Mesenchymal stem cell (in vitro differentiated cells and primary cell): ENCODE data around the gene SEPTIN5.

Experiments used
- DNase-seq: peaks from one replicate; pipeline ENCODE4 v3.0.0-alpha.2; 2013
- H2AFZ ChIP-seq: one replicate; pipeline ENCODE4 v1.6.1; 2013; ENCODE audit warnings: low read depth, mild to moderate bottlenecking, control low read depth, inconsistent platforms, low read length, moderate library complexity
- H2AK5ac ChIP-seq: 2 replicates; pipeline ENCODE4 v1.6.1; 2013; ENCODE audit warnings: low read length, moderate library complexity, mild to moderate bottlenecking, inconsistent platforms; ENCODE audit not compliant: severe bottlenecking
- H2BK120ac ChIP-seq: one replicate; pipeline ENCODE4 v1.6.1; 2013; ENCODE audit warnings: low read depth, mild to moderate bottlenecking, inconsistent platforms, low read length, moderate library complexity
- H2BK12ac ChIP-seq, 2 experiments: one replicate each; pipeline ENCODE4 v1.6.1; 2013; ENCODE audit warnings: inconsistent platforms in 2 of 2, low read length in 2 of 2, mild to moderate bottlenecking in 2 of 2, moderate library complexity in 2 of 2, control low read depth in 1 of 2
- H2BK15ac ChIP-seq: one replicate; pipeline ENCODE4 v1.6.1; 2013; ENCODE audit warnings: mild to moderate bottlenecking, low read depth, inconsistent platforms; ENCODE audit not compliant: poor library complexity, severe bottlenecking
- H2BK5ac ChIP-seq: 2 replicates; pipeline ENCODE4 v1.6.1; 2013; ENCODE audit warnings: low read depth, mild to moderate bottlenecking, low read length, control low read depth, inconsistent platforms; ENCODE audit not compliant: poor library complexity, severe bottlenecking
- H3K14ac ChIP-seq, 2 experiments: one replicate each; pipeline ENCODE4 v1.6.1; 2013; ENCODE audit warnings: inconsistent platforms in 2 of 2, low read length in 2 of 2, control low read depth in 1 of 2, mild to moderate bottlenecking in 1 of 2, moderate library complexity in 1 of 2
- H3K18ac ChIP-seq, 2 experiments: one replicate each; pipeline ENCODE4 v1.6.1; 2013; ENCODE audit warnings: inconsistent platforms in 2 of 2, low read length in 2 of 2, control low read depth in 1 of 2, low read depth in 1 of 2, mild to moderate bottlenecking in 1 of 2
- H3K23ac ChIP-seq, 2 experiments: one replicate each; pipeline ENCODE4 v1.6.1; 2013; ENCODE audit warnings: inconsistent platforms in 2 of 2, low read length in 2 of 2, mild to moderate bottlenecking in 2 of 2, moderate library complexity in 2 of 2, control low read depth in 1 of 2
- H3K27ac ChIP-seq: 2 replicates; pipeline ENCODE4 v1.5.1; 2013; ENCODE audit warnings: mild to moderate bottlenecking, moderate library complexity, low read length, control low read depth, inconsistent platforms; ENCODE audit not compliant: poor library complexity, severe bottlenecking
- H3K27me3 ChIP-seq, 2 experiments: 2 replicates each; pipeline versions ENCODE4 v1.6.1 to v1.7.0; 2013; ENCODE audit warnings: low read length in 2 of 2, mild to moderate bottlenecking in 2 of 2, moderate library complexity in 2 of 2, control low read depth in 1 of 2, inconsistent platforms in 1 of 2; ENCODE audit not compliant: control insufficient read depth in 1 of 2, insufficient read depth in 1 of 2
- H3K36me3 ChIP-seq, 2 experiments: 2 replicates each; pipeline versions ENCODE4 v1.6.1 to v1.7.0; 2013; ENCODE audit warnings: low read length in 2 of 2, control low read depth in 1 of 2, inconsistent platforms in 1 of 2, low read depth in 1 of 2, mild to moderate bottlenecking in 1 of 2; ENCODE audit not compliant: insufficient read depth in 2 of 2, control insufficient read depth in 1 of 2
- H3K4ac ChIP-seq, 2 experiments: one replicate each; pipeline ENCODE4 v1.6.1; 2013; ENCODE audit warnings: inconsistent platforms in 2 of 2, low read length in 2 of 2, mild to moderate bottlenecking in 2 of 2, moderate library complexity in 2 of 2, control low read depth in 1 of 2, low read depth in 1 of 2
- H3K4me1 ChIP-seq: 2 replicates; pipeline ENCODE4 v1.6.1; 2013; ENCODE audit warnings: low read depth, low read length, control low read depth; ENCODE audit not compliant: control insufficient read depth, insufficient read depth
- H3K4me2 ChIP-seq: 2 replicates; pipeline ENCODE4 v1.6.1; 2013; ENCODE audit warnings: low read length, mild to moderate bottlenecking, inconsistent platforms; ENCODE audit not compliant: poor library complexity, severe bottlenecking
- H3K4me3 ChIP-seq, 2 experiments: 2 replicates each; pipeline versions ENCODE4 v1.5.1 to v1.7.0; 2013; ENCODE audit warnings: low read length in 2 of 2, mild to moderate bottlenecking in 2 of 2, control low read depth in 1 of 2, low read depth in 1 of 2; ENCODE audit not compliant: insufficient read depth in 1 of 2
- H3K79me1 ChIP-seq: replicated peaks from 2 replicates; pipeline ENCODE4 v1.6.1; 2013; ENCODE audit warnings: mild to moderate bottlenecking, control low read depth, low read length, inconsistent platforms; ENCODE audit not compliant: poor library complexity, severe bottlenecking
- H3K9ac ChIP-seq: 2 replicates; pipeline ENCODE4 v1.7.0; 2013; ENCODE audit warnings: mild to moderate bottlenecking, low read length, moderate library complexity
- H3K9me3 ChIP-seq: 2 replicates; pipeline ENCODE4 v1.7.0; 2013; ENCODE audit warnings: mild to moderate bottlenecking, low read length; ENCODE audit not compliant: control insufficient read depth
- H4K8ac ChIP-seq: one replicate; pipeline ENCODE4 v1.6.1; 2013; ENCODE audit warnings: inconsistent platforms, mild to moderate bottlenecking, low read length, moderate library complexity
- H4K91ac ChIP-seq: one replicate; pipeline ENCODE4 v1.6.1; 2013; ENCODE audit warnings: mild to moderate bottlenecking, low read length, inconsistent platforms
- WGBS: methylation state at CpG from one replicate; pipeline ENCODE4 v1.1.7; 2013; ENCODE audit warnings: mixed read lengths; 5-methylcytosine and 5-hydroxymethylcytosine counted together

Gene SEPTIN5

GRCh38 chr22:19733755-19734154 lies 19.5 kb downstream of the SEPTIN5 start:
- no peak overlapping the region for H2BK5ac ChIP-seq
- H3K18ac ChIP-seq, result no peak overlapping the region
- H3K4me3 ChIP-seq, result no peak overlapping the region
- peaks cover 9% of the 10 kb centered on the region for H3K4me1 ChIP-seq
- H3K4ac ChIP-seq, result no peak overlapping the region
- H4K8ac ChIP-seq, result no peak overlapping the region
- H3K27ac ChIP-seq, result no peak overlapping the region
- no peak overlapping the region for H3K4me2 ChIP-seq
- no peak overlapping the region for H3K9ac ChIP-seq
- H3K36me3 ChIP-seq, result no peaks in the 10 kb centered on the region
- H4K91ac ChIP-seq, result no peak overlapping the region
- no peak for DNase-seq
- H3K27me3 ChIP-seq, result peaks cover 4 to 53% of the 10 kb centered on the region in 2 experiments
- no peaks in the 10 kb centered on the region for H3K9me3 ChIP-seq
- no peak overlapping the region for H3K14ac ChIP-seq
- H2AFZ ChIP-seq, result no peak overlapping the region
- no peaks in the 10 kb centered on the region for H3K79me1 ChIP-seq
- WGBS, result 74% methylated on average over 5 of the region's 5 CpGs
- no peak overlapping the region for H2BK15ac ChIP-seq
- H2BK12ac ChIP-seq, result no peak overlapping the region
- H2BK120ac ChIP-seq, result no peak overlapping the region
- no peak overlapping the region for H2AK5ac ChIP-seq
- no peak overlapping the region for H3K23ac ChIP-seq

- H3K23ac ChIP-seq, result no peak overlapping the region
- no peak overlapping the region for H3K4me3 ChIP-seq
- no peaks in the 10 kb centered on the region for H3K9me3 ChIP-seq
- no peak overlapping the region for H4K91ac ChIP-seq
- H3K4me2 ChIP-seq, result no peak overlapping the region
- no peak overlapping the region for H3K4ac ChIP-seq
- H3K36me3 ChIP-seq, result no peaks in the 10 kb centered on the region
- WGBS, result 90% methylated on average over 7 of the region's 7 CpGs
- H2BK15ac ChIP-seq, result no peak overlapping the region
- DNase-seq, result no peak
- no peak overlapping the region for H2BK12ac ChIP-seq
- H3K4me1 ChIP-seq, result peaks cover 9% of the 10 kb centered on the region
- H3K79me1 ChIP-seq, result no peaks in the 10 kb centered on the region
- no peak overlapping the region for H2AFZ ChIP-seq
- H3K27me3 ChIP-seq, result peaks cover 4 to 57% of the 10 kb centered on the region in 2 experiments
- no peak overlapping the region for H2BK120ac ChIP-seq
- H2BK5ac ChIP-seq, result no peak overlapping the region
- H3K14ac ChIP-seq, result no peak overlapping the region
- H4K8ac ChIP-seq, result no peak overlapping the region
- H3K9ac ChIP-seq, result no peak overlapping the region
- no peak overlapping the region for H3K27ac ChIP-seq
- no peak overlapping the region for H3K18ac ChIP-seq
- H2AK5ac ChIP-seq, result no peak overlapping the region
These were observed 19.9 kb downstream of the SEPTIN5 start for GRCh38 chr22:19734163-19734562.

DNA sequence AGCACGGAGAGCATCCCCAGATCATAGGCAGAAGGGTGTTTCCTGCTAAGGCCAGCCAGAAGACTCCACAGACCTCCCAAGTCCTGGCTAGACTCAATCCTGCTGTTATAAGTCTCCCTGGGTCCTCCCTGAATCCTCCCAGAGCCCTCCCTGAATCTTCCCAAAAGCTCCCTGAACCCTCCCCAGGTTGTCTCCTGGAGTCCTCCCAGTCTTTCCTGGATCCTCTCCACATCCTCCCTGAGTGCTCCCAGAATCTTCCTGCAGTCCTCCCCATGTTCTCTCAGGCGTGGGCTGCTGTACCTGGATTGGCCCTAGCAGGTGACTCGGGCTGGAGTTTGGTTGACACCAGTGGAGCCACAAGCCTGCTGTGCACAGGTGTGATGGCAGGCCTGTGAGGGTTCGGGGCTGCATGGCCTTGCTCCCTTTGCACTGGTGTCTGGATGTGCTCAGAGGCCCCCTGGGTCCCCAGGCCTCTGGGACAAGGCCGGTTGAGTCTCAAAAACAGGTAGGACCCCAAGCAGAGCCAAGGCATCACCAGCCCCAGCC lies 20.6 kb downstream of the SEPTIN5 start:
- Histone ChIP-seq H3K4me2 (no peak overlapping the region), H3K9ac (no peak overlapping the region), H3K36me3 (no peaks in the 10 kb centered on the region), H4K8ac (no peak overlapping the region), H3K23ac (no peak overlapping the region), H2AFZ (no peak overlapping the region), H3K27ac (no peak overlapping the region), H2BK120ac (no peak overlapping the region), H4K91ac (no peak overlapping the region), H3K18ac (no peak overlapping the region), H2BK15ac (no peak overlapping the region), H3K9me3 (no peaks in the 10 kb centered on the region), H3K4ac (no peak overlapping the region), H2BK5ac (no peak overlapping the region), H3K79me1 (no peaks in the 10 kb centered on the region), H2AK5ac (no peak overlapping the region), H3K4me3 (no peak overlapping the region), H3K14ac (no peak overlapping the region), H3K4me1 (peaks cover 9% of the 10 kb centered on the region), H3K27me3 (peaks cover 4 to 57% of the 10 kb centered on the region in 2 experiments), H2BK12ac (no peak overlapping the region)
- no peak for DNase-seq
- WGBS, result 81% methylated on average over 5 of the region's 5 CpGs

DNA sequence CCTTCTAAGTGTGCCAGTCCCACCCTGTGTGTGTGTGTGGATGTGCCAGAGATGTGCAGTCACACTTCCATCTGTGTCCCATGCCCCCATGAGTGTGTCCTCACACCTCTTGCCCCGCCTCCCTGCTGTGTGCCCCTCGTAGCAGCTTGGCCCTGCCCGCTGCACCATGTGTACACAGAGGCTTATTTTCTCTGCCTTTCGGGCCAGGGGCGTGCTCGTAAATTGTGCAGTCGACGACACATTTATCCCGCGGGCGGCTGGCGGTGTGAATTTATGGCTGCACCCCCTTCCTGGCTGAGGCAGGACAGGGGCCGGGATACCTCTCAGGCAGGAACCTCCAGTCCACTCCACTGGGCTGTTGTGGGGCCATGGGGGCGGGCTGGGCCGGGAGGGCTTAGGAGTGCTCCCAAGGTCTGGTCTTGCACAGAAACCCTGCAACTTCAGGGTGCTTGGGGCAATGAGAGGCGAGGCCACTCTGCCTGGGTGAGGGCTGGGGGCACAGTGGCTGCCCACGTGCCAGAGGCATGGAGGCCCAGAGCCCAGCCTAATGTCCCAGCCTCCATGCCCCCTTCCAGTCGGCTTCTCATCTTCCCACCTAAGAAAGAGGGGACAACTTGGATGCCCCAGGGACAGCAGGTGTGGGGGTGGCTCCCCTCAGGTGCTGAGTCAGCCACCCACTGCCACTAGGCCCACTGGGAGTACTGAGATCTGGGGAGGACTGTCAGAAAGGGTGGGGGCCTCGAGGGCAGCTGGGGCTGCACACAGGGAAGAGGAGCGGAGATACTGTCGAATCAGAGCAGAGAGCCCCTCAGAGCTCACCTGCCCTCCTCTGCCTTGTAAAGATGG lies 21.6 kb downstream of the SEPTIN5 start:
- no peak overlapping the region for H3K18ac ChIP-seq
- WGBS, result 72% methylated on average over 20 of the region's 21 CpGs

More for the DNA sequence above, 21.6 kb downstream of the SEPTIN5 start:
- Histone ChIP-seq H3K27me3 (peaks cover 4 to 57% of the 10 kb centered on the region in 2 experiments), H2AK5ac (no peak overlapping the region), H3K4me2 (no peak overlapping the region), H2BK5ac (no peak overlapping the region), H3K23ac (no peak overlapping the region), H3K14ac (no peak overlapping the region), H3K36me3 (no peaks in the 10 kb centered on the region), H2BK15ac (no peak overlapping the region), H3K4ac (no peak overlapping the region), H3K4me1 (peaks cover 3% of the 10 kb centered on the region), H3K4me3 (no peak overlapping the region), H3K9me3 (no peaks in the 10 kb centered on the region), H2AFZ (no peak overlapping the region), H4K8ac (no peak overlapping the region), H2BK120ac (no peak overlapping the region), H3K9ac (no peak overlapping the region), H2BK12ac (no peak overlapping the region), H3K27ac (no peak overlapping the region), H3K79me1 (no peaks in the 10 kb centered on the region), H4K91ac (no peak overlapping the region)
- no peak for DNase-seq
